NCI-H2081 (cell line): ENCODE measurements around the gene DLX4.

Experiments
- DNase-seq, 2 experiments: peaks; one replicate each; lab custom pipeline; 2025; lab: John Stamatoyannopoulos, UW

Gene DLX4

GRCh38 chr17:49946964-49947584 is 21.9 kb upstream of the DLX4 start:
- no peak for DNase-seq

- DNase-seq: no peak
Observed at GRCh38 chr17:49949634-49950033, 19.4 kb upstream of the DLX4 start.

- no peak for DNase-seq
Observed at GRCh38 chr17:49951362-49952082, 17.5 kb upstream of the DLX4 start.

- peak; percentile 72 to 74 for DNase-seq
Observed at GRCh38 chr17:49952209-49952911, 16.6 kb upstream of the DLX4 start.

GRCh38 chr17:49952912-49953497 is 16.0 kb upstream of the DLX4 start:
- no peak for DNase-seq

- DNase-seq: no peak
Observed at GRCh38 chr17:49955157-49955556, 13.8 kb upstream of the DLX4 start.

- no peak for DNase-seq
Observed at GRCh38 chr17:49956780-49957179, 12.2 kb upstream of the DLX4 start.

- DNase-seq: no peak
Observed at GRCh38 chr17:49957350-49957749, 11.6 kb upstream of the DLX4 start.

- no peak for DNase-seq
Observed at GRCh38 chr17:49958723-49959122, 10.3 kb upstream of the DLX4 start.

- no peak for DNase-seq
Observed at GRCh38 chr17:49959183-49959935, 9.6 kb upstream of the DLX4 start.

GRCh38 chr17:49962599-49963308 is 6.2 kb upstream of the DLX4 start:
- DNase-seq: no peak

- DNase-seq: no peak
Observed at GRCh38 chr17:49963309-49963625, 5.7 kb upstream of the DLX4 start.

- DNase-seq: no peak
Observed at GRCh38 chr17:49963626-49964302, 5.2 kb upstream of the DLX4 start.

GRCh38 chr17:49964303-49964768 is 4.7 kb upstream of the DLX4 start:
- DNase-seq: no peak

GRCh38 chr17:49964769-49965523 is 4.0 kb upstream of the DLX4 start:
- no peak for DNase-seq

GRCh38 chr17:49965524-49965909 is 3.5 kb upstream of the DLX4 start:
- no peak for DNase-seq

- no peak for DNase-seq
Observed at GRCh38 chr17:49966767-49967166, 2.2 kb upstream of the DLX4 start.

GRCh38 chr17:49967205-49967604 is 1.8 kb upstream of the DLX4 start:
- no peak for DNase-seq

- DNase-seq: no peak
Observed at GRCh38 chr17:49967621-49968404, 1.2 kb upstream of the DLX4 start.
